AG09319 (cell line): ENCODE measurements around the gene TBC1D5.

Experiments
- DNase-seq: peaks from one replicate; pipeline ENCODE4 v3.0.0-alpha.2; 2010; ENCODE audit warnings: low read depth; ENCODE audit errors: extremely low read depth
- TF ChIP-seq, protein P1 (sequence below): IDR thresholded peaks from 2 replicates; pipeline ENCODE4 v1.5.1; 2011; ENCODE audit warnings: low read depth, mild to moderate bottlenecking, inconsistent platforms, low read length, moderate library complexity

TBC1D5 gene

GRCh38 chr3:17585394-17586325 is 156.8 kb downstream of the TBC1D5 start:
- TF ChIP-seq, protein P1, sequence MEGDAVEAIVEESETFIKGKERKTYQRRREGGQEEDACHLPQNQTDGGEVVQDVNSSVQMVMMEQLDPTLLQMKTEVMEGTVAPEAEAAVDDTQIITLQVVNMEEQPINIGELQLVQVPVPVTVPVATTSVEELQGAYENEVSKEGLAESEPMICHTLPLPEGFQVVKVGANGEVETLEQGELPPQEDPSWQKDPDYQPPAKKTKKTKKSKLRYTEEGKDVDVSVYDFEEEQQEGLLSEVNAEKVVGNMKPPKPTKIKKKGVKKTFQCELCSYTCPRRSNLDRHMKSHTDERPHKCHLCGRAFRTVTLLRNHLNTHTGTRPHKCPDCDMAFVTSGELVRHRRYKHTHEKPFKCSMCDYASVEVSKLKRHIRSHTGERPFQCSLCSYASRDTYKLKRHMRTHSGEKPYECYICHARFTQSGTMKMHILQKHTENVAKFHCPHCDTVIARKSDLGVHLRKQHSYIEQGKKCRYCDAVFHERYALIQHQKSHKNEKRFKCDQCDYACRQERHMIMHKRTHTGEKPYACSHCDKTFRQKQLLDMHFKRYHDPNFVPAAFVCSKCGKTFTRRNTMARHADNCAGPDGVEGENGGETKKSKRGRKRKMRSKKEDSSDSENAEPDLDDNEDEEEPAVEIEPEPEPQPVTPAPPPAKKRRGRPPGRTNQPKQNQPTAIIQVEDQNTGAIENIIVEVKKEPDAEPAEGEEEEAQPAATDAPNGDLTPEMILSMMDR = no peak
- no peak for DNase-seq

DNA sequence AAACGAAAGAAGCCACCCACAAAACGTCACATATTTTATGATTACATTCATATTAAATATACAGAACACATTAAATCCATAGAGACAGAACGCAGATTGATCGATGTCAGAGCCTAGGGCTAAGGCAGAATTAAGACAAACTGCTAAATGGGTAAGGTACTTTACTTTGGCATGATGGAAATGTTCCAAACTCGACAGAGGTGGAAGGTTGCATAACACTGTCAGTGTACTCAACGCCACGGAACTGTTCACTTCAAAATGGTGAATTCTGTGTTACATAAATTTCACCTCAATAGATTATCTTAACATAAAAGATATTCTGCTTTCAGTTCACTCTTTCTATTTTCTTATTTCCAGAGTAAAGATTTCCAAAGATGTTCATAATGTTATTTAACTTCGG is 158.4 kb downstream of the TBC1D5 start:
- TF ChIP-seq, protein P1 = no peak
- no peak for DNase-seq

DNA sequence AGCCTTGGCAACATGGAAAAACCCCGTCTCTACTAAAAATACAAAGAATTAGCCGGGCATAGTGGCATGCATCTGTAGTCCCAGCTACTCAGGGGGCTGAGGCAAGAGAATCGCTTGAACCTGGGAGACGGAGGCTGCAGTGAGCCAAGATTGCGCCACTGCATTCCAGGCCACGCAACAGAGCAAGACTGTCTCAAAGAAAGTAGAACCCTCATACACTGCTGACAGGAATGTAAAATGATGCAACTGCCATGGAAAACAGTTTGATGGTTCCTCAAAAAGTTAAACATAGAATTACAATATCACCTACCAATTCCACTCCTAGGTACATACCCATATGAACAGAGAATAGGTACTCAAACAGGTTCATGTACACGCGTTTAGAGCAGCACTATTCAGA is 158.9 kb downstream of the TBC1D5 start:
- no peak for DNase-seq
- TF ChIP-seq, protein P1 = no peak

DNA sequence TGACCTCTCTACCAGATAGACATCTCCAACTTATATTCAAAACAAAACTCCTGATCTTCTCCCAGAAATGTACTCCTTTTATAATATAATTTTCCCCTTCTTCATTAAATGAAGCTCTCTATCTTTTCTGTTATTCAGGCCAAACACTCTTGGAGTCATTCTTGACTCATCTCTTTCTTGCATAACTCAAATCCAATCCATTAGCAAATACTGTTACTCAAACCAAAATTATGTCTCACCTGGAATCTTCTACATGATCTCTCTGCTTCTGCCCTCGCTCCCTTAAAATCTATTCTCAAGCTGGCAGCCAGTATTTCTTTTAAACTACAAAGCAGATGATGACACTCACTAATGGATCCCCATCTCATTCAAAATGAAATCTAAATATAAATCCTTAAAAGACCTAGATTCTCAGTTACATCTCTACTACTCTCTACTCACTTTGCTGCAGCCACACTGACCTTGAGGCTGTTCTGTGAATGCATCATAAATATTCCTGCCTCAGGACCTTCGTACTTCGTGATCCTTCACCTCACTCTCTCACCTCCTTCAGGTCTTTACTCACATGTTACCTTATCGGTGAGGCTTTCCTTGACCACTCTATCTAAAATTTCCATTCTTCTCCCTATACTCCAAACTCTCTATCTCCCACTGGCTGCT is 160.9 kb downstream of the TBC1D5 start:
- TF ChIP-seq, protein P1 = no peak
- no peak for DNase-seq

DNA sequence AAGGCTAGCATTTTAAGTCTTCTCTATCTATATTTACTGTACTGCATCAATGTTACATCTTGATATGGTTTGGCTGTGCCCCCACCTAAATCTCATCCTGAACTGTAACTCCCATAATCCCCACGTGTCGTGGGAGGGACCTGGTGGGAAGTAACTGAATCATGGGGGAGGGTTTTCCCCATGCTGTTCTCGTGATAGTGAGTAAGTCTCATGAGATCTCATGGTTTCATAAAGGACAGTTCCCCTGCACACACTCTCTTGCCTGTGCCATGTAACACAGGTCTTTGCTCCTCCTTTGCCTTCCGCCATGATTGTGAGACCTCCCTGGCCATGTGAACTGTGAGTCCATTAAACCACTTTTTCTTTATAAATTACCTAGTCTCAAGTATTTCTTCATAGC is 161.5 kb downstream of the TBC1D5 start:
- TF ChIP-seq, protein P1 = no peak
- no peak for DNase-seq

DNA sequence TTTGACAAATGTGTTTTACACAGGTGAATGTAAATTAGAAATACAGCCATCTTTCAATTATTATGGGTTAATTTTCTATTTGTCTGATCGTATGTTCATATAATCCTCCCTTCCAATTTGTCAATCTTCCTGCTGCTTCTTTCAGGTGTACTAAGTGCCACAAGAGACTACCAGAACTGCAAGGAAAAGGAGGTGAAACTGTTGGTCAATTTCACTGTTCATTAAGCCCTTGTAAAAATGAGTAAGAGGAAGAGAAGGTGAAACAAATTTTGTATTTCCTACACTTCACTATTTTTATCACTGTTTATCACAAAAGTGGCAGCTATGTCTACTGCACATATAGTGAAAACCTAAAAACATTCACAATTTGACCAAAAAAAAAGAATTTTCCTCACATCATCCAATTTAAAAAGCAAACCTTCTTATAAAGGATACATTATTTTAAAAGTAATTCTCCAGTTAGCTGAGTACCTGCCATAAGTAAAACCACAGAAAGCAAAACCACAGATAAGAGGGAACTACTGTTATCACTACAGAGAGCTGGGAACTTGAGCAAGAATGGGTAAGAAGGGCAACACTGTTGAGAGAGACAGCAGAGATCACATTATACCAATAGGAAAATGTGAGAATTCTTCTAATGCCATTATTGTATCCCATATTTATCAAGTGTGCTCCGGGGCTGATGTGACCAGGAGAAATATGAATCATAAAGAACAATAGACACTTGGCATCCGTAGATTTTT is 163.0 kb downstream of the TBC1D5 start:
- TF ChIP-seq, protein P1 = no peak
- no peak for DNase-seq
